ENCODE data around the gene VPS52.

DNA sequence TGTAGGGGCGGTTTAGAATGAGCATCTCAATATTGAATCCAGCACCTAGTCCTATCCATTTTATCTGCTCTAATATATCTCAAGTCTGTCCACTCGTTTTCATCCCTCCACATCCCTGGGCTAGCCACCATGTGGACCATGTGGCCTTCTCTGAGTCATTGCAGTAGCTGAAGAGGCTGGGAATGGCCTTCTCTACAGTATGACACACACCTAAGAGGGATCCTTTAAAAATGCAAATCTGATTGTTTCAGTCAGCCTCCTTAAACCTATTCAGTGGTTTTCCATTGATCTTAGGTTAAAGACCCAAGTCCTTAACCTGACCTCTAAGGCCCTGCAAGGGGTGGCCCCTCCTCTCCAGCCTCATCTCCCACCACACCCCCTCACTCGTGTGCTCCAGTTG lies 54.0 kb downstream of the VPS52 start:
- TF ChIP-seq ELF4 (IDR thresholded peaks at IDR 0.05) (no peak), ARNT (IDR thresholded peaks at IDR 0.05) (no peak), HDGF (IDR thresholded peaks at IDR 0.05; ENCODE audit: borderline replicate concordance) (no peak), BHLHE40 (IDR thresholded peaks at IDR 0.05; ENCODE audit: borderline replicate concordance) (no peak), FOXA1 (IDR thresholded peaks at IDR 0.05) (no peak), PKNOX1 (IDR thresholded peaks at IDR 0.05) (no peak), FOXM1 (IDR thresholded peaks at IDR 0.05; ENCODE audit: borderline replicate concordance) (no peak), NFRKB (IDR thresholded peaks at IDR 0.05) (no peak), SUZ12 (IDR thresholded peaks at IDR 0.05) (no peak), LEF1 (IDR thresholded peaks at IDR 0.05; ENCODE audit: borderline replicate concordance) (no peak), SP1 (IDR thresholded peaks at IDR 0.05) (no peak), ZNF384 (IDR thresholded peaks at IDR 0.05) (no peak), L3MBTL2 (conservative IDR thresholded peaks at IDR 0.05) (no peak)
